PC-9 (cell line): Measurements from ENCODE around the gene CDPF1. TPM values are rescaled to one million over a fixed set of nuclear protein-coding genes. Genes with fewer than 3 reads are reported as not detected.

ENCODE experiments used
- BruUV-seq: library from RNA; stranded (reverse); fragments of 400-500 nt; replicated peaks from 2 replicates; lab custom pipeline; 2021; lab: Mats Ljungman, UMichigan
- CTCF ChIA-PET: fragments of 300-600 bp; sonication (Branson Sonifier 250); formaldehyde crosslinking; loops from one replicate; lab custom pipeline; 2022; ENCODE audit warnings: antibody characterized with exemption; lab: Charles Lee
- POLR2A ChIA-PET: fragments of 300-600 bp; sonication (Branson Sonifier 250); formaldehyde crosslinking; loops from one replicate; lab custom pipeline; 2022; ENCODE audit warnings: antibody characterized with exemption; ENCODE audit not compliant: unreplicated experiment; lab: Charles Lee
- DNase-seq, 2 experiments: peaks; one replicate each; pipeline versions ENCODE4 v3.0.0 to v3.0.0-alpha.2; 2015 to 2022; ENCODE audit warnings: mixed read lengths in 1 of 2
- H2AFZ ChIP-seq: fragments of 200-600 bp; sonication (generic); 2 replicates; pipeline ENCODE4 v1.8.1; 2017; ENCODE audit warnings: antibody characterized with exemption
- H3F3A ChIP-seq: fragments of 200-600 bp; sonication (generic); 2 replicates; pipeline ENCODE4 v1.8.1; 2017; ENCODE audit warnings: antibody characterized with exemption, mild to moderate bottlenecking, low read depth; ENCODE audit not compliant: insufficient read depth
- H3K27ac ChIP-seq: fragments of 200-600 bp; sonication (generic); 2 replicates; pipeline ENCODE4 v1.6.1; 2016; ENCODE audit warnings: mixed run types
- H3K27me3 ChIP-seq: fragments of 200-600 bp; sonication (generic); 2 replicates; pipeline ENCODE4 v1.6.1; 2016; ENCODE audit warnings: low read depth, mixed run types; ENCODE audit not compliant: insufficient read depth
- H3K36me3 ChIP-seq: fragments of 200-600 bp; sonication (generic); 2 replicates; pipeline ENCODE4 v1.6.1; 2016; ENCODE audit warnings: low read depth, mixed run types
- H3K4me1 ChIP-seq: fragments of 200-600 bp; sonication (generic); replicated peaks from 2 replicates; pipeline ENCODE4 v1.6.1; 2016; ENCODE audit warnings: mixed run types; ENCODE audit not compliant: insufficient read depth
- H3K4me2 ChIP-seq: fragments of 200-600 bp; sonication (generic); 2 replicates; pipeline ENCODE4 v1.6.1; 2017; ENCODE audit warnings: mixed run types
- H3K4me3 ChIP-seq: fragments of 200-600 bp; sonication (generic); 2 replicates; pipeline ENCODE4 v1.6.1; 2016; ENCODE audit warnings: mixed run types
- H3K79me2 ChIP-seq: fragments of 200-600 bp; sonication (generic); 2 replicates; pipeline ENCODE4 v1.6.1; 2017; ENCODE audit warnings: low read depth, mixed run types
- H3K9me2 ChIP-seq: fragments of 200-600 bp; sonication (generic); 2 replicates; pipeline ENCODE4 v1.8.1; 2017; ENCODE audit warnings: mild to moderate bottlenecking; ENCODE audit not compliant: insufficient read depth
- H3K9me3 ChIP-seq: fragments of 200-600 bp; sonication (generic); 2 replicates; pipeline ENCODE4 v1.8.1; 2016; ENCODE audit warnings: low read depth; ENCODE audit not compliant: insufficient read depth
- H4K20me1 ChIP-seq: fragments of 200-600 bp; sonication (generic); 2 replicates; pipeline ENCODE4 v1.8.1; 2017; ENCODE audit not compliant: insufficient read depth
- EZH2 ChIP-seq: fragments of 200-600 bp; sonication (generic); IDR thresholded peaks from 2 replicates; pipeline ENCODE4 v1.8.0; 2017; ENCODE audit warnings: antibody characterized with exemption, low read depth
- intact Hi-C: fragments of 100-400 bp; cut with micrococcal nuclease; formaldehyde crosslinking; loops from one replicate; pipeline ENCODE4 v1.10.0; 2022; ENCODE audit not compliant: unreplicated experiment
- total RNA-seq: library from RNA; stranded (reverse); gene quantifications from 2 replicates; pipeline ENCODE4 v1.2.3, GENCODE V29; 2021
- TF ChIP-seq, protein P1 (sequence below): fragments of 200-600 bp; sonication (generic); conservative IDR thresholded peaks from 2 replicates; pipeline ENCODE4 v1.6.1; 2017; ENCODE audit warnings: mixed run types, antibody characterized with exemption, mild to moderate bottlenecking, moderate library complexity

Gene CDPF1
- total RNA-seq, 1 experiment from 2014 or later, result 16.0 TPM

DNA sequence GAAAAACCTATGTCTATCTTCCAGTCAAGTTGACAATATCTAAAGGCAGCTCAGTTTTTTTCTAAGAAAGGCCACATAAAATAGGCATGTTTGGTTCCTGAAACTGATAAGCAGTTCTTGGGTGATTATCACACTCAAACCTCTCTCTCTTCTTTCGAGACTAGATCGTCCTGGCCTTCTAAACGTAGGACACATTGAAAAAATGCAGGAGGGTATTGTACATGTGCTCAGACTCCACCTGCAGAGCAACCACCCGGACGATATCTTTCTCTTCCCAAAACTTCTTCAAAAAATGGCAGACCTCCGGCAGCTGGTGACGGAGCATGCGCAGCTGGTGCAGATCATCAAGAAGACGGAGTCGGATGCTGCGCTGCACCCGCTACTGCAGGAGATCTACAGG is 15.1 kb downstream of the CDPF1 start:
- POLR2A ChIA-PET, result no interaction called here
- Histone ChIP-seq H3K79me2 (no peaks in the 10 kb centered on the region), H4K20me1 (no peaks in the 10 kb centered on the region), H3K9me3 (no peaks in the 10 kb centered on the region), H2AFZ (no peak overlapping the region), H3K27me3 (no peaks in the 10 kb centered on the region), H3K4me1 (no peaks in the 10 kb centered on the region), H3F3A (no peaks in the 10 kb centered on the region), H3K4me2 (no peak overlapping the region), H3K4me3 (no peak overlapping the region), H3K9me2 (no peaks in the 10 kb centered on the region), H3K36me3 (no peaks in the 10 kb centered on the region), H3K27ac (no peak overlapping the region)
- BruUV-seq, result no TSS peak
- TF ChIP-seq, protein P1, sequence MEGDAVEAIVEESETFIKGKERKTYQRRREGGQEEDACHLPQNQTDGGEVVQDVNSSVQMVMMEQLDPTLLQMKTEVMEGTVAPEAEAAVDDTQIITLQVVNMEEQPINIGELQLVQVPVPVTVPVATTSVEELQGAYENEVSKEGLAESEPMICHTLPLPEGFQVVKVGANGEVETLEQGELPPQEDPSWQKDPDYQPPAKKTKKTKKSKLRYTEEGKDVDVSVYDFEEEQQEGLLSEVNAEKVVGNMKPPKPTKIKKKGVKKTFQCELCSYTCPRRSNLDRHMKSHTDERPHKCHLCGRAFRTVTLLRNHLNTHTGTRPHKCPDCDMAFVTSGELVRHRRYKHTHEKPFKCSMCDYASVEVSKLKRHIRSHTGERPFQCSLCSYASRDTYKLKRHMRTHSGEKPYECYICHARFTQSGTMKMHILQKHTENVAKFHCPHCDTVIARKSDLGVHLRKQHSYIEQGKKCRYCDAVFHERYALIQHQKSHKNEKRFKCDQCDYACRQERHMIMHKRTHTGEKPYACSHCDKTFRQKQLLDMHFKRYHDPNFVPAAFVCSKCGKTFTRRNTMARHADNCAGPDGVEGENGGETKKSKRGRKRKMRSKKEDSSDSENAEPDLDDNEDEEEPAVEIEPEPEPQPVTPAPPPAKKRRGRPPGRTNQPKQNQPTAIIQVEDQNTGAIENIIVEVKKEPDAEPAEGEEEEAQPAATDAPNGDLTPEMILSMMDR, result no peak
- no peak for TF ChIP-seq EZH2
- intact Hi-C loops, result loop anchor here (10.0 kb wide), 1 partner anchor 80 kb away; the partner anchor contains the start of gene PPARA
- CTCF ChIA-PET, result no interaction called here
- no peak for DNase-seq

DNA sequence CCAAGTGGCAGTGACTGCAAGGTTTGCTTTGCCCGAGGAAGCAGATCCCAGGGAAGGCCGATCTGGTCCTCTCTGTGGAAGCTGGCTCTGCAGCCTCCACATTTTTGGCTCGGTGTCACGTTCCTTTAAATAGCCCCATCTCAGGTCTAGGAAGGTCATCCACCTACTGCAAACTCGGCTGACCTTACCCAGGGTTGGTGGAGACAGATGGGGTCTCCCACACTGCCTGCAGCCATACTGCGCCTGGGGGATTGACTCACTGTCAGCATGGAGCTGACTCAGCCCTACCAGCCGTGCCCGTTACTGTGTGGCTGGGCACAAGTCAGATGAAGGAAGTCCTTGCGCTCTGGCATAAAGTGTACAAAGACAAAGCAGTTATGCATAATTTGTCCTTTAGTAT is 16.9 kb downstream of the CDPF1 start:
- Histone ChIP-seq H3K36me3 (no peaks in the 10 kb centered on the region), H3K9me3 (no peaks in the 10 kb centered on the region), H3K9me2 (no peaks in the 10 kb centered on the region), H3K4me2 (no peak overlapping the region), H3K4me1 (no peaks in the 10 kb centered on the region), H4K20me1 (no peaks in the 10 kb centered on the region), H3K79me2 (no peaks in the 10 kb centered on the region), H2AFZ (no peak overlapping the region), H3K27me3 (no peaks in the 10 kb centered on the region), H3K27ac (no peak overlapping the region), H3F3A (no peaks in the 10 kb centered on the region), H3K4me3 (no peak overlapping the region)
- intact Hi-C loops, result loop anchor here (10.0 kb wide), 1 partner anchor 78 kb away; the partner anchor contains the start of gene PPARA
- no TSS peak for BruUV-seq
- ChIA-PET CTCF (no interaction called here), POLR2A (no interaction called here)
- no peak for DNase-seq
- no peak for TF ChIP-seq EZH2
- TF ChIP-seq, protein P1, result no peak

DNA sequence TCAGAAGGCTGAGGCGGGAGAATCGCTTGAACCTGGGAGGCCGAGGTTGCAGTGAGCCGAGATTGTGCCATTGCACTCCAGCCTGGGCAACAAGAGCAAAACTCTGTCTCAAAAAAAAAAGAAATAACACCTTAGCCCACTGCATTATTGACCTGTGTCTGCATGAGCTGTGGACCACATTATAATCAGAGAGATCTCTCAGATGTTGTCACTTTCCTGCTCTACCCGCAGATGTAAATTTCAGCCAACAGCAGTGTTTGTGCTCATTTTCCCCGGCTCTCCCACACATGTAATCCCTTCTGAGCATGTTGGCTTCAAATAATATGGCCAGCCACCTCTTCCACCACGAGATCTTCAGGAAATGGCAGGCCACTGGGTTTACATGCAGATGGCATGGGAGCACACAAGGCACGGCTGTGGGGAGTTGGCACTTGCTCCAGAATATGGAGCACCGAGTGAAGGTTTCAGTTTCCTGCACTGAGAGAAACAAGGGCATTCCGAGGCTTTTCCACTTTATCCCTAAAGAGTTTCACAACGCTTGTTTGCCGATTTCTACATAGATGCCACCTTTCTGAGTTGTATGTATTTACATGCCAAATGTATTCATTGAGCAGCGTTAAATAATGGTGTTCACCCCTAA is 19.7 kb downstream of the CDPF1 start:
- peaks cover 4% of the 10 kb centered on the region; the same call in 1 of the 2 replicates for H3F3A ChIP-seq
- no peaks in the 10 kb centered on the region for H3K9me3 ChIP-seq
- DNase-seq, result no peak
- no TSS peak for BruUV-seq
- H3K4me1 ChIP-seq, result no peaks in the 10 kb centered on the region
- no peaks in the 10 kb centered on the region for H3K36me3 ChIP-seq
- TF ChIP-seq EZH2, result no peak
- TF ChIP-seq, protein P1, result no peak
- no peaks in the 10 kb centered on the region for H3K27me3 ChIP-seq
- H2AFZ ChIP-seq, result no peak overlapping the region
- H3K27ac ChIP-seq, result no peak overlapping the region
- H4K20me1 ChIP-seq, result no peaks in the 10 kb centered on the region
- ChIA-PET POLR2A (no interaction called here), CTCF (no interaction called here)
- no peaks in the 10 kb centered on the region for H3K9me2 ChIP-seq
- H3K4me2 ChIP-seq, result no peak overlapping the region
- intact Hi-C loops, result loop anchor here (10.0 kb wide), 1 partner anchor 76 kb away; the partner anchor contains the start of gene PPARA
- no peak overlapping the region for H3K4me3 ChIP-seq
- no peaks in the 10 kb centered on the region for H3K79me2 ChIP-seq
